Activated CD4-positive, alpha-beta T cell treated with anti-CD3 and anti-CD28 coated beads, Interleukin-2, amount 10 ng/mL, durations not matched to agents 24 days and 14 days (primary cell): ENCODE results near the gene PANK1. TPM values are rescaled to one million over a fixed set of nuclear protein-coding genes. Genes with fewer than 3 reads are reported as not detected.
A peak's percentile ranks its signal among the peaks of the same experiment; 100 is the strongest.

Experiments used
- DNase-seq: peaks from one replicate; pipeline ENCODE4 v3.0.0; 2022
- H3K27ac Mint-ChIP-seq: one replicate; pipeline ENCODE4 v1.8.0; 2022; ENCODE audit warnings: mild to moderate bottlenecking, mixed read lengths
- H3K27me3 Mint-ChIP-seq: one replicate; pipeline ENCODE4 v1.8.0; 2022; ENCODE audit warnings: mixed read lengths
- H3K36me3 Mint-ChIP-seq: one replicate; pipeline ENCODE4 v1.8.0; 2022; ENCODE audit warnings: low read depth, mild to moderate bottlenecking, mixed read lengths
- H3K4me1 Mint-ChIP-seq: one replicate; pipeline ENCODE4 v1.8.0; 2021; ENCODE audit warnings: mixed read lengths
- H3K4me3 Mint-ChIP-seq: one replicate; pipeline ENCODE4 v1.8.0; 2022; ENCODE audit warnings: mild to moderate bottlenecking, moderate library complexity, mixed read lengths
- H3K9me3 Mint-ChIP-seq: one replicate; pipeline ENCODE4 v1.8.0; 2021; ENCODE audit warnings: mixed read lengths
- intact Hi-C: fragments of 100-400 bp; cut with micrococcal nuclease; formaldehyde crosslinking; loops from one replicate; pipeline ENCODE4 v1.15.1; 2023
- total RNA-seq: library from RNA; stranded (reverse); gene quantifications from 2 replicates; pipeline ENCODE4 v1.2.3, GENCODE V29; 2022

PANK1 gene
- total RNA-seq, 1 donor from 2014 or later: 4.8 TPM

DNA sequence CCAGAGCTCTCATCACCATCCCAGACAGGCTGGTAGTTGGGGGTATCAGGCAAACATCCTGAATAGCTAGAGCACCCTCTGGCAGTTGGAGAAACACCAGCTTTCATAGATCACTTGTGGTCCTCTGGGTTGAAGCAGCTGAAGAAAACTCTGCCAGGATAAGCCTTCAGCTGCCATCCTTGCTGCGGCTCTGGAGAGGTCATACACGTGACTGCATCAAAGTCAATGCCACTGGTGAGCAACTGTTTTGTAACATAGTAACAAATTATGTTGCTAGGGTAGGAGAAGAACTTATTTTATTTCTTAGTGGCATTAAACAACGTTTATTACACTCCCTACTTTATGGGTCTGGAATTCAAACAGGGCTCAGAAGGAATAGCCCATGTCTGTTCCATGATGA is 19.2 kb upstream of the PANK1 start:
- Mint-ChIP-seq H3K4me3 (no peak overlapping the region), H3K27ac (no peak overlapping the region), H3K4me1 (no peaks in the 10 kb centered on the region), H3K9me3 (no peaks in the 10 kb centered on the region), H3K27me3 (peaks cover 34% of the 10 kb centered on the region), H3K36me3 (no peaks in the 10 kb centered on the region)
- intact Hi-C loops: no loop called here
- DNase-seq: no peak

DNA sequence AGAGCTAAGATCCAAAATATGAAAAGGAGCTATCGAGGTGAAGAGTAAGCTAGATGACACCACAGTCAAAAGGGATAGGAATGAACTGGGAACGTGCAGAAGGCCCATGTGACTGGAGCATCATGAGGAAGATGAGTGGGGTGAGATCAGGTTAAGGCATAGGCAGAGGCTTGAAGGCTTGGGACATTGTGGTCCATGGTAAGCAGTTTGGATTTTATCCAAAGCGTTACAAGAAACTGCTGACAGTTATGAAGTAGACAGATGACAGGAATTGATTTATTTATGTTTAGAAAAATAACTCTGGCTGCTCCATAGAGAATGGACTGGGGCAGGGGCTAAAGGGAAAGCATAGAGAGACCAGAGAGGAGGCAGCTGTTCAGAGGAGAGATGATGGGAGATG is 18.1 kb upstream of the PANK1 start:
- Mint-ChIP-seq H3K4me3 (no peak overlapping the region), H3K4me1 (no peaks in the 10 kb centered on the region), H3K27ac (no peak overlapping the region), H3K36me3 (no peaks in the 10 kb centered on the region), H3K27me3 (peaks cover 32% of the 10 kb centered on the region), H3K9me3 (no peaks in the 10 kb centered on the region)
- DNase-seq: no peak
- intact Hi-C loops: no loop called here

DNA sequence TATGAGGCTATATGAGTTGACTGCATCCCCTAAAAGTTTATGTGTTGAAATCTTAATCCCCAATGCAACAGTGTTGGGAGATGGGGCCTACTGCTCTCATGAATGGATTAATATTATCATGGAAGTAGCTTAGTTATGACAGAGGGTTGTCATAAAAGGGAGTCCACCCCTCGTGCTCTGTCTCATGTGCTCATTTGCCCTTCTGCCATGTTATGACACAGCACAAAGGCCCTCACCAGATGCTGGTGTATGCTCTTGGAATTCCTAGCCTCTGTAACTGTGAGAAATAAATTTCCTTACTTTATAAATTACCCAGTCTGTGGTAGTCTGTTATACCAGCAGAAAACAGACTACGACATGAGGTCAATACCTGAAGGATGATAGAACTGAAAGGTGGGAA is 17.6 kb upstream of the PANK1 start:
- no peak overlapping the region for H3K4me3 Mint-ChIP-seq
- no peak overlapping the region for H3K27ac Mint-ChIP-seq
- intact Hi-C loops: no loop called here
- H3K4me1 Mint-ChIP-seq: no peaks in the 10 kb centered on the region
- no peak for DNase-seq
- H3K27me3 Mint-ChIP-seq: peaks cover 30% of the 10 kb centered on the region
- no peaks in the 10 kb centered on the region for H3K36me3 Mint-ChIP-seq
- no peaks in the 10 kb centered on the region for H3K9me3 Mint-ChIP-seq

DNA sequence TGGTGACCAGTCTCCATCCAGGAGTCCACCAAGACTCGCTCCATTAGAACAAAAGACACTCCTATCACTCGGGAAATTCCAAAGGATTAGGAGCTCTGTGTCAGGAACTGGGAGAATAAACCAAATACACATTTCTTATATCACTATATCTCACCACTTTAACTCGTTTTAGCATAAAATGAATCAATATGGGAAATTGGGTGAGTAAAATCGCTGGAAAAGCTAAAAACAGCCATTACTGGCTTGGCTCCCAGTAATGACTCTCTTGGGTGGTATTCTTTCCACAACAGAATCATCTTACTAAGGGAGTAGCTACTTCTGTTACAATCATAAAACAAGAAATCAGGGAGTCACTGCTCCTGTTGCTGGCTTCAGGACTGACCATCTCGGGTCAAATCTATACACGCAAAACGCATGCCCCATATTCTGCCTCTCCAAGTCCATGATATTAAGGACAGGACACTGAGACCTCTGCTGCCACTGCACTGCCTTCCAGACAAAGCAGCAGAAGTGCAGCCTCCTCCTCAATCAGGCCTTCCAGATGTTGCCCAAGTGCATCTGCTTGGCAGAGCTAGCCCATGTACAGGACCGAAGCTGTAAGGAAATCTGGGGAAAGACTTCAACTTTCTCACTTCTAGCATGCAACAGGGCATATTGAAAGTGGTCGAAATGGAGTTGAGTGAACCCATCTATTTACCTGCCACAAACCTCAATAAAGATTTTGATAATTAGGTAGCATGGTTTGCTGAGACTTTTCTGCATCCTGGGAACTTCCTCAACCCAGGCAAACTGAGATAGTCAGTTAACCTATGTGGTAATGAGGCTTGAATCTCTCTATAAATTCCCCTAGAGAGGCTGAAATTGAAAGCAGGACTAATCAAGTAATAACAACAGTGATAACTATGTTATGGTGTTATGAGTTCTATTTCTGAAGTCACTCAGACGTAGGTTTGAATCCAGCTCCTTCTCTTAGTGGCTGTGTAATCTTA is 14.4 kb upstream of the PANK1 start:
- intact Hi-C loops: no loop called here
- no peak for DNase-seq
- Mint-ChIP-seq H3K36me3 (no peaks in the 10 kb centered on the region), H3K9me3 (no peaks in the 10 kb centered on the region), H3K4me1 (no peaks in the 10 kb centered on the region), H3K27me3 (peaks cover 22% of the 10 kb centered on the region), H3K27ac (no peak overlapping the region), H3K4me3 (no peak overlapping the region)

DNA sequence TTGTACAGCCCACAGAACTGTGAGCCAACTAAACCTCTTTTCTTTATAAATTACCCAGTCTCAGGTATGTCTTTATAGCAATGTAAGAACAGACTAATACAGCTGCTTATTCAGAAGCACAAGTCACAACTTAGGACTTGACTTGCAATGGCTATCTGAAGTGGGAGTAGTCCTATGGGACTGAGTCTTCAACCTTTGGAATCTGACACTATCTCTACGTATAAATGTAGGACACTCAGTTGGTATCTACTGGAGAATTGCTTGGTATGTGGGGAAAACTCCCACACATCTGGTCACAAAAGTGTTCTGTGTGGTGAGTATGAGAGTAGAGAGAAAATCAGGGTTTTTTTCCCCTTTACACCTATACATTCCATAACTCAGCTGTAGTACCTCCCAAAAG is 12.3 kb upstream of the PANK1 start:
- intact Hi-C loops: no loop called here
- H3K4me1 Mint-ChIP-seq: no peaks in the 10 kb centered on the region
- no peak overlapping the region for H3K27ac Mint-ChIP-seq
- H3K36me3 Mint-ChIP-seq: no peaks in the 10 kb centered on the region
- H3K4me3 Mint-ChIP-seq: no peak overlapping the region
- DNase-seq: no peak
- peaks cover 11% of the 10 kb centered on the region for H3K27me3 Mint-ChIP-seq
- H3K9me3 Mint-ChIP-seq: no peaks in the 10 kb centered on the region

DNA sequence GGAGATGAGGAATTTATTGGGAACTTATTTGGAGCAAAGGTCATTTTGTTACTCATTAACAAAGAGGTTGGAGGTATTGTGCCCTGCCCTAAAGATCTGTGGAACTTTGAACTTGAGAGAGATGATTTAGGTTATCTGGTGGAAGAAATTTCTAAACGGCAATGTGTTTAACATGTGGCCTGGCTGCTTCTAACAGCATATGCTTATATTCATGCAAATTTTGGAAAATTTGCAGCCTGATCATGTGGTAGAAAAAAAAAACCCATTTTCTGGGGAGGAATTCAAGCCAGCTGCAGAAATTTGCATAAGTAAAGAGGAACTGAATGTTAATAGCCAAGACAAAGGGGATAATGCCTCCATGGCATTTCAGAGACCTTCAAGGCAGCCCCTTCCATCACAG is 10.7 kb upstream of the PANK1 start:
- no peak overlapping the region for H3K27ac Mint-ChIP-seq
- H3K4me3 Mint-ChIP-seq: no peak overlapping the region
- H3K36me3 Mint-ChIP-seq: no peaks in the 10 kb centered on the region
- H3K4me1 Mint-ChIP-seq: no peaks in the 10 kb centered on the region
- intact Hi-C loops: no loop called here
- no peaks in the 10 kb centered on the region for H3K9me3 Mint-ChIP-seq
- peaks cover 6% of the 10 kb centered on the region for H3K27me3 Mint-ChIP-seq
- DNase-seq: peak; percentile 25

DNA sequence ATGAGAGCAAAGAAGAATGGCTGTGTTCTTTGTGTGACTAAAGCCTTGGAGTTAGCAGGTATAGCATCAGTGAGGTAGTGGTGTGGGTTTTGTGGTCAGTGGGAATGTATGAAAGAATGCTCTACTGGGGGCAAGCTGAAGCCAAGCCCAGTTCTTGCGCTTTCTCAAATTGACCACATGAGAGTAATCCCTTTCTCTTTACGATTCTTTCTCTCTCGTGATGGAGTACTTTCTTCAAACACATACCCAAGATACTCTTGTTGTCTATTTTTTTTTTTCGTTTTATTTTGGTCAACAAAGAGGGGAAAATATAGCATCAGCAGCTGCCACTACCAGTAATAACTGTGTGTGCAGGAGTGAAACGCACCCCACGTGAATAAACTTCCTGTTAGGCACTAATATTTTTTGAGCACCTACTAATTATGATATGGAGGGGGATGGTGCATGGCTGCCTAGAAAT is 8.4 kb upstream of the PANK1 start:
- Mint-ChIP-seq H3K27ac (no peak overlapping the region), H3K9me3 (no peaks in the 10 kb centered on the region), H3K36me3 (no peaks in the 10 kb centered on the region), H3K27me3 (peaks cover 7% of the 10 kb centered on the region), H3K4me1 (no peaks in the 10 kb centered on the region), H3K4me3 (no peak overlapping the region)
- no peak for DNase-seq
- intact Hi-C loops: no loop called here

DNA sequence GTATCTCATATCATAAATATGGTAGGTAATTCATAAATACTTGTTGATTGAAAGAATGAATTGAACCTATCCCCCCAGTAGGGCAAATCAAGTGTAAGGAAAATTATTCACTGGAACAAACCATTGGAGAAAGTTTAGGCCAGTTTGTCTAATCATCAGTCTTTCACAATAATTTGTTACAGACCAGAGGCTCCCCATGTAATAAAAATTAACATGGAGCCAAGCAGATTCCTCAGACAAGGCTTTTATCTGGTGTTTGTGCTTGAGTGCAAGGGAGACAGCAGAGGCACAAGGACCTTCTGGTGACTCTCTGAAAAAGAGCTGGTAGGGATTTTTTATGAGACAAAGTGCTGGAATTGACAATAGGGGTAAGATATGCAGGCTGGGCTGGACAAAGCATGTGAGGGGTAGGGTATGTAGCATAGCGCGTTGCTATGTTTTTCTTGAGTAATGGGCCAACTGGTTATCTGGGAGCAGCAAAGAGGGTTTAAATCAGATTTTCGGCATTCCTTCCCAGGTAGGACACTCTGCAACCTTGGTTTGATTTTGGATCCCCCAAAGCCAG is 7.8 kb upstream of the PANK1 start:
- H3K4me3 Mint-ChIP-seq: no peak overlapping the region

DNA sequence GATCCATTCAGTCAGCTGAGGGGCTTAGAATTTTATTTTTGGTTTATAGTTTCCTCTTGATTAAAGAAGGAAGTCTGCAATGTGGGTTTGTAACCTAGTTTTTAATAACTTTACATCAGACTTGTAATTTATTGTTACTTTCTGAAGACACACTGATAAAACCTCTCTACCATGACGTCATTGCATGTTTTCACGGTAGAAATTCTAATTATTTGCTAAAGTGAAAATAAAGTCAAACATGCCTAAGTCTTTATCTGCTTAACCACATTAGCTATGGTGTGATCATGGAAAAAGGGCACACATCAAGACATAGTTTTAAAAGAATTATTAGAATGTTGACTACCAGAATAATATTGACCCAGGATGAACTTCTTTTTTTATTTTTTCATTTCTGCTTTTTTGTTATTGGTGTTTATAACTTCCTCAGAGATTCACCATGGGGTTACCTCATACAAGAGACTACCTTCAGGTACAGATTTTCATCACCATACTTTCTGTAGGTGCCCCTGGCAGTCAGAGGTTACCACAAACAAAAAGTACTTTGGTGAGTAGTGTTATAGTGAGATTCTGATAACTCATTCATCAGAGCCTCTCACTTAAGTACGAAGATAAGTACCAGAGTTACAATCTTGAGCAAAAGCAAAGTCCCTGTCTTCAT is 7.0 kb upstream of the PANK1 start:
- peaks cover 14% of the 10 kb centered on the region for H3K27me3 Mint-ChIP-seq
- no peaks in the 10 kb centered on the region for H3K4me1 Mint-ChIP-seq
- H3K4me3 Mint-ChIP-seq: no peak overlapping the region
- DNase-seq: no peak
- no peaks in the 10 kb centered on the region for H3K36me3 Mint-ChIP-seq
- H3K9me3 Mint-ChIP-seq: no peaks in the 10 kb centered on the region
- intact Hi-C loops: no loop called here
- H3K27ac Mint-ChIP-seq: no peak overlapping the region

More for the DNA sequence above, 7.8 kb upstream of the PANK1 start:
- H3K27ac Mint-ChIP-seq: no peak overlapping the region
- H3K27me3 Mint-ChIP-seq: peaks cover 6% of the 10 kb centered on the region
- H3K4me1 Mint-ChIP-seq: no peaks in the 10 kb centered on the region
- intact Hi-C loops: no loop called here
- DNase-seq: no peak
- H3K36me3 Mint-ChIP-seq: no peaks in the 10 kb centered on the region
- no peaks in the 10 kb centered on the region for H3K9me3 Mint-ChIP-seq

DNA sequence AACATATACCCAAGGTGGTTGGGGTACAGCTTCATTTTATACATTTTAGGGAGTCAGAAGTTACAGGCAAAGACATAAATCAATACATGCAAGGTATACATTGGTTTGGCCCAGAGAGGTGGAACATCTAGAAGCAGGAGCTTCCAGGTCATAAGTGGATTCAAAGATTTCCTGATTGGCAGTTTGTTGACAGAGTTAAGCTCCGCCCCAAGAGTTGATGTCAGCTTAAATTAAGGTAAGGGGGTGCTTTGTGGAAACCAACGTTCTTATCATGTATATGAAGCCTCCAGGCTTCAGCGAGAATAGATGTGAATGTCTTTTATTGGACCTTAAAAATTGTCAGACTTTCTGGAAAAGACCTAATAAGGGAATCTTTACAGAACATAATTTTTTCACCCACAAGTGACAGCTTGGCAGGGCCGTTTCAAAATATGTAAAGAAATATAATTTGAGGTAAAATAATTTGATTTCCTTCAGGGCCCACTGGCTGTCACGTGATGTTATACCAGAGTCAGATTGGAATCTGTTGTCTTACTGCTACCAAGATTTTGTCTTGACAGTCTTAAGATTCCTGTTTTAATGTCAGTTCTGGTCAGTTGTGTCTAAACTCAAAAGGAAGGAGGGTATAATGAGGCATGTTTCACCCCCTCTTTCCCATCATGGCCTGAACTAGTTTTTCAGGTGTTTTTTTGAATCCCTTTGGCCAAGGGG is 6.3 kb upstream of the PANK1 start:
- Mint-ChIP-seq H3K4me1 (no peaks in the 10 kb centered on the region), H3K27me3 (peaks cover 17% of the 10 kb centered on the region), H3K36me3 (no peaks in the 10 kb centered on the region), H3K9me3 (no peaks in the 10 kb centered on the region), H3K27ac (no peak overlapping the region), H3K4me3 (no peak overlapping the region)
- no peak for DNase-seq
- intact Hi-C loops: no loop called here

DNA sequence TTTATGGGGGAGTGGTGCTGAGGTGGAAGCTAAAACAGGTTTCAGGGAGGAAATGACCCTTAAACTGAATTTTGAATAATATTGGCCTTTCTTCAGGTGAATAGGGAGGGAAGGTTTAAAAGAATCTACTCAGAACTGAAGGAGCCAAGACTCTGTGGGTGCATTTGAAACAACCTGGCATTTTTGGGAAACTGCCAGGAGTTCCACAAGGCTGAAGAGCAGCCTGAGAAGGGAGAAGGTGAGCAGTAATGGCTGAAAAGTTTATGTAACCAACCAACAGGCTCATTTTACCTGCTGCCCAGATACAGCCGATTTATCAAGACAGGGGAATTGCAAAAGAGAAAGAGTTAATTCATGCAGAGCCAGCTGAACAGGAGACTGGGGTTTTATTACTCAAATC is 4.0 kb upstream of the PANK1 start:
- H3K4me1 Mint-ChIP-seq: peaks cover 7% of the 10 kb centered on the region
- H3K27ac Mint-ChIP-seq: no peak overlapping the region
- H3K4me3 Mint-ChIP-seq: no peak overlapping the region
- no peak for DNase-seq
- intact Hi-C loops: no loop called here
- no peaks in the 10 kb centered on the region for H3K9me3 Mint-ChIP-seq
- peaks cover 2% of the 10 kb centered on the region for H3K36me3 Mint-ChIP-seq
- H3K27me3 Mint-ChIP-seq: peaks cover 21% of the 10 kb centered on the region

DNA sequence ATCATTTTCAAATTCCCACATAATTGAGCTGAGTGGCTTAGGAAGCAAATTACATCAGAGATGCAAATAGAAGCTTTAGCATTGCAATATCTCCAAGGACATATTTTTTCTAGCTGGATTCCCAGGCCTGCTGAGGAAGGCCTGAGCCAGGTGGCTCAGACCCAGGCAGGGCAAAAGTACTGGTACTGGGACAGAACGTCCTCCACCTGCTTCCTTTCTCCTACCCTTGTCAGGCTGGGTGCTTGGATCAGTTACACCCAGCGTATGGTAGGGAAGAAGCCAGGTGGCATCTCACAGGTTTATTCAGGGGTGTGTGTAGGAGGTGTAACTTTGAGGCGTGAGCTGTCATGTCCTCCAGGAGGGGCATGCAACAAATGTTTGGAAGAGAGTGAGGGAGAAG is 3.0 kb upstream of the PANK1 start:
- Mint-ChIP-seq H3K9me3 (no peaks in the 10 kb centered on the region), H3K4me3 (no peak overlapping the region), H3K36me3 (peaks cover 2% of the 10 kb centered on the region), H3K4me1 (peaks cover 10% of the 10 kb centered on the region), H3K27ac (no peak overlapping the region), H3K27me3 (peaks cover 21% of the 10 kb centered on the region)
- no peak for DNase-seq
- intact Hi-C loops: no loop called here

DNA sequence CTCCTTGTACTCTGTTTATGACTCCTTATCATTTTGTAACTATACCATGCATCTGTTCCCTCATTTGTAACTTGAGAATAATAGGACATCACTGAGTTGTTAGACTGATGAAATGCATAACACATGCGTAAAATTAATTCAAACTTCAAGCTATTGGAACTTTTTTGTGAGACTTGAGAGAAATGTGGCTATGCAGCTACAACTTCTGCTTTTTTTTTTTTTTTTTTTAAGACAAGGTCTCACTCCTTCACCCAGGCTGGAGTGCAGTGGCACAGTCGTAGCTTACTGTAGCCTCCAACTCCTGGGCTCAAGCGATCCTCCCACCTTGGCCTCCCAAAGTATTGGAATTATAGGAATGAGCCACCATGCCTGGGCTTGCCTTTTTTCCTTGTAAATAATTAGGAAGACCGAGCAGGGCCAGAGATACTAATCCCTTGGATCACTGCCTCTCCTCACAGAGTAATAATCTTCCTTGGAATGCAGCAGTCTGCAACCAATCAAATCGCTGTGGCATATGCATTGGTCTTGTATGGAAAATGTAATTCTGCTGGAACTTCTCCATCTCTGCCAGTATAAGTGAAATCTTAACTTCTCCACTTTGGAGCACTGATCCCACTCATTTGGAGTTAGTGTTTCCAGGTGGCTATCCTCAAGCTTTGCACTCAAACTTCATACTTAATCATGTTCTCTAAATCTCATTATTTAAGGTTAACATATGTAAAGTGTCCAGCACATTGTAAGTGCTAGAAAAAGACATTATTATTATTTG is 2.0 kb upstream of the PANK1 start:
- intact Hi-C loops: loop anchor here (2.0 kb wide), 1 partner anchor 232 kb away; the partner anchor contains the start of gene IFIT5
- H3K36me3 Mint-ChIP-seq: peaks cover 2% of the 10 kb centered on the region
- peaks cover 10% of the 10 kb centered on the region for H3K4me1 Mint-ChIP-seq
- no peaks in the 10 kb centered on the region for H3K9me3 Mint-ChIP-seq
- no peak overlapping the region for H3K4me3 Mint-ChIP-seq
- no peak overlapping the region for H3K27ac Mint-ChIP-seq
- H3K27me3 Mint-ChIP-seq: peaks cover 21% of the 10 kb centered on the region
- DNase-seq: no peak
